Caki2 (cell line): Measurements from ENCODE around the gene PTPRF. TPM values are rescaled to one million over a fixed set of nuclear protein-coding genes. Genes with fewer than 3 reads are reported as not detected.

Source experiments
- DNase-seq: peaks from one replicate; pipeline ENCODE4 v3.0.0-alpha.2; 2015; ENCODE audit warnings: low read depth
- in situ Hi-C: cut with HindIII; loops from 2 replicates; pipeline ENCODE4 v1.10.0; 2016; ENCODE audit warnings: low sequenced_read_pairs, low pct_unique_long_range_greater_than_20kb, mixed read lengths
- total RNA-seq: library from RNA; depleted of rRNA; stranded (reverse); fragments of >200 nt; shearing (Covaris generic); gene quantifications from 2 replicates; pipeline ENCODE4 v1.2.3, GENCODE V29; 2014; ENCODE audit warnings: low replicate concordance

Gene PTPRF
- total RNA-seq, 1 experiment from 2014 or later: 74.1 TPM

- in situ Hi-C loops: no loop called here
- no peak for DNase-seq
These were observed 35.1 kb downstream of the PTPRF start for GRCh38 chr1:43565600-43566360.

- DNase-seq: no peak
- in situ Hi-C loops: no loop called here
These were observed 35.8 kb downstream of the PTPRF start for GRCh38 chr1:43566382-43567044.

DNA sequence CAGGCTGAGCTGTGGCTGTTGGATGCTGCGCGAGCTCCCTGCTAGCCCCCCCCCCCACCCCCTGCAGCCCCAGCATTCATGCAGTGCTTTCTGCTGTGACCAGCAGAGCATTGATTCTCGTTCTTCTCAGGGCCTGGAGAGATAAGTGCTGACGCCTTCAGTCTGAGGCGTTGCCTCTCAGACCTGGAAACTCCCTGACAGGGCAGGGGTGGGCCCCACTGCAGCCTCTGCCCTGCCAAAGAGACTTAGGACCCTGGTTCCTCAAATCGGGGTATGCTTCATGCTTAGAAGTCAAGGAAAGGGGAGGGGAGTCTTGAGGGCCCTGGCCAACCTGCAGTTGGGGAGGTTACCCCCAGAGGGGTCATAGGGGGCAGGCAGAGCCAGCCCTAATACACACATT lies 38.5 kb downstream of the PTPRF start:
- in situ Hi-C loops: no loop called here
- no peak for DNase-seq

DNA sequence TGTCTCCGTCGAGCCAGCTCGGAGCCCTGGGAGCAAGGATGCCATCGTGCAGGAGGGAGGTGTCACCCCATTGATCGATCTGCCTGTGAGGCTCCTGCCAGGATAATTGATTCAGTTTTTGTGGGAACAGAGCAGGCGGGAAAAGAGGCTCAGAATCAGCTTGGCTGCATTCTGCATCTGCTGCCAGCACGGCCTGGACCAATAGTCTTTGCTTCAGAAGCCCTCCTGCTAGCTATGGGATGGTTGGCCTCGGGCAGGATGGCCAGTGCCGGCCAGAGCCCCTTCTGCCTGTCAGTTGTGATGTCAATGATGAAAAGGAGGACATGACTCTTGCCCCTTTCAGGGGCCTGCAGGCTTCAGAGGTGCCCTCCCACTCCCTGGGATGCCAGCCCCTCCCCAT lies 39.6 kb downstream of the PTPRF start:
- in situ Hi-C loops: no loop called here
- DNase-seq: no peak

DNA sequence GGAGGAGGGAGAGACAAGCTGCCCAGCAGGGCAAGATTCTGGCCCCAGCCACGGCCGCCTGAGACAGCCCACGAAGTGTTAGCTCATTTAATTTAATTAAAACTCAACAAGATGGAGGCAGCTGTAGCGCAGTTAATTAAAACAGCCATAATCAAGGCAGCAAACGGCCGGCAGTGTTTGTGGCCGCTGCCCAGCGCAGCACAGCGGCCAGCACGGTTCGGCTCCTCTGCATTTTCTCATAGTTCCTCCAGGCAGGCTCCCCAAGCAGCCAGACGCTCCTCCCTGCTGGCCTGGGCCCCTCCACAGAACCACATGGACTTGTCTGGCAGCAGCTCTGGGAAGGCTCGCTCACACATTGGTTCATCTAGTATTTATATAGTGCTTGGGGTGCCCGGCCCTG lies 40.0 kb downstream of the PTPRF start:
- DNase-seq: no peak
- in situ Hi-C loops: no loop called here

GRCh38 chr1:43572084-43572483 lies 41.4 kb downstream of the PTPRF start:
- no peak for DNase-seq
- in situ Hi-C loops: no loop called here

DNA sequence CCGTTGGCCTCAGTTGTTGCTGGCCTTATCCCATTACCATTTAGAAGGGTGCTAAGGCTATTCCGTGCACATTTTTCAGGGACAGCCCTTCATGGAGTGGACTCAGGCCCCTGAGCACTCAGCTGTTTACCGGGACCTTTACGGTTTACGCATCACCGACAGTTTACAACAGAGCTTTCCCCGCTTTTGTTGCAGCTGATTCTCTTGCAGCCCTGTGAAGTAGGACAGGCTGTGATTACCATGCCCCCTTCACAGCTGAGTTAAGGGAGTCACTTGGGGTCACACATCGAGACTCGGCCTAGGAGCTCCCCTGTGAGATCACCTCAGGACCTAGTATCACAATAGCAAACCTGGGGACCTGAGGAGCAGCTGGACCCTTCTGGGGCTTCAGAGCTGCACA lies 41.9 kb downstream of the PTPRF start:
- DNase-seq: no peak
- in situ Hi-C loops: no loop called here

DNA sequence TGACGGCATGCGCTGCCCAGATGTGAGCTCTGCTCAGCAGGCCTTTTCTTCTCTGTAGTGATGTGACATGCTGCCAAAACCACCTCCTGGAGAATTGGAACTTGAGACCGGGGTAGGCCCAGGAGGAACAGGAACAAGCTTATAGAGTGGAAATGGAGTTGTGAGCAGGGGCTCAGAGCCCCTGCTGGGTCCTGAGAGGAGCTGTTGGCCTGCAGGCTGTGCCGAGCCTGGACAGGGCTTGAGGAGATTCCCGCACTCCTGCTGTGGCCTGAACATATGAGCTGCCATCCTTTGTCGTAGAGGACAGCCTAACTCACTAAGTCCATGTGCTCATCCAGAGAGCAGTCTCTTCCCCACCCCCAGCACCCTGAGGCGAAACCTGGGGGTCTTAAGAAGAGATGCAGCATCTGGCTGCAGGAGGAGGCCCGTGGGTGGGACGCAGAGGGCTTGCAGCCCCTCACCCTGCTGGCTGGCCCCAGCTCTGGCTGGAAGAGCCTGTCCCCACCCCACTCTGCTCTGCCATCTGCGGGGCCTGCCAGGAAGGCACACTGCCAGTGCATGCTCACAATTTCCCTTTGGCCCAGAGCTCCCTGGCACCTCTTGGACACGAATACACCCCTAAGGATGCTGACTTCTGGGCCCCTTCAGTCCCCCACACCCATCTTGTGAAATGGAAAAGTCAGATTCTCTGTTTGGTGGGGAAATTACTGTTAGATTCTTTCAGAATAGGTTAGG lies 42.5 kb downstream of the PTPRF start:
- in situ Hi-C loops: no loop called here
- DNase-seq: no peak

- in situ Hi-C loops: no loop called here
- no peak for DNase-seq
These were observed 45.8 kb downstream of the PTPRF start for GRCh38 chr1:43576521-43576920.

DNA sequence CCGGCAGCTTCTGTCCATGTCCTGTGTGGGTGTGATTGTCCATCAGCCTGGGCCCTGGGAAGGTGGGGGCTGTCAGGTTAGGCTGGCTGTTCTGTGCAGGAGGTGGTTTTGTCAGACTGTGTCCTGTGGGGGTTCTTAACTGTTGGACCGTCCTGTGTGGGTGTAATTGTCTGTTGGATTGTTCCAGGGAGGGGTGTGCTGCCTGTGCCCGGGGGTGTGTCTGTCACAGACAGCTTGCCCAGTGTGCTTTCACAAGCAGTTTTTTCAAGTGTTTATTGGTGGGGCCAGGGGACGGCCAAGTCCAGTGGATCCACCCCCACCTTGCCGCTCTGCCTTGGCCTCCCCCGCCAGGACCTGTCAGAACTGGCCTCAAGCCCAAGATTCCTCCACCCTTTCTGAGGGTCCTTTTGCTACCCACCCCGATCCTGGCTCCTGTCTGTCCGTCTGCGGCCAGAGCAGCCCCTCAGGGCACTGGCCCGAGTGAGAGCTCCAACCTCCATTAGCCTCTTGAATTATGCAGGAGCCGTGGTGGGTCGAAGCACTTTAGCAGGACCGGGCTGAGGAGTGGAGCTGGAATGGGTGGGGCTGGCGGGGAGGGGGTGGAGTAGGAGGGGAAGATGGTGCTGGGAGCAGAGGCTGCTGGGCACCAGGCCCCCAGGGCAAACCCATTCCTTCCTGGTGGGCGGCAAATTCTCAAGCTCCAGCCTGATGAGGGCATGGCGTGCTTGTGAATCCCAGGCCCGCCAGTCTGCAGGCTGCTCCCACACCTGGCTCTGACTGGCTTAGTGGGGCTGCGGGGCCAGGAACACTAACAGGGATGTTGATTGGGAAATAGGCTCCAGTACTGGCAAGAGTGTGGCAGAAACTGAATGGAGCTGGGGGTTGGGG lies 47.2 kb downstream of the PTPRF start:
- no peak for DNase-seq
- in situ Hi-C loops: no loop called here

- DNase-seq: no peak
- in situ Hi-C loops: no loop called here
These were observed 49.4 kb downstream of the PTPRF start for GRCh38 chr1:43580039-43580438.

DNA sequence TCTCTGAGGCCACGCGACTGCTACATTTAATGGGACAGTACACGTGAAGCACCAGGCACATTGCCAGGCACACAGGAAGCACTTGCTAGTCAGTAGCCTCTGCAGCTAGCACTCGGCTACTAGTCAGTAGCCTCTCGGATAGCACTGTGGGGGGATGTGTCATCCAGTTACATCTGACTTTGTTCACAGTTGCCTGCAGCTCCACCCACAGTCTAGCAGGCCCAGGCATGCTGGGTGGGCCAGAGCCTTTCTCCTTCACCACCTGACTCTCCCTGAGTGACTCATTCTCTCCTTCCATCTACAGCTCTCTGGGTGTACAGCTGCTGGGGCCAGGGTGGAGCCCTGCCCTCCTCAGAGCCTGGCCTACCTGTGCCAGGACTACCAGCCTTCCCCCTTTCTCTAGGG lies 51.5 kb downstream of the PTPRF start:
- in situ Hi-C loops: no loop called here
- peak; percentile 94 for DNase-seq

DNA sequence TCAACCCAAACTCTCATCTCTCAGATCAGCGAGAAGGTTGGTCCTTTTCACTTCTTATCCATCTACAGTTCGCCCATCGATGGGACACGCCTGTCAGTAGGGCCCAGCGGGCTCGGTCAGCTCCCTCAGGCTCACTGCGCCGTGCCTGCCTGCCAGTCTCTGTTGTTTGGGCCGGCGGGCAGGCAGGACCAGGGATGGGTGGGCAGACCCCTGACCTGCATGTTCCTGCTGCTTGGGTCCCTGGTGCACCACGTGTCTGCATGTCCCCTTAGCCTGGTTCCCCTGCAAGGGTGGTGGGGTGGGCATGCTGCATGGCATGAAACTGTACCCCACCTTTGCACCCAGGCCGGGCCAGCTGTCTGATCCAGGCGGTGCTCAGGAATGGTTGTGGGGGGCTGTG lies 52.4 kb downstream of the PTPRF start:
- DNase-seq: no peak
- in situ Hi-C loops: no loop called here

GRCh38 chr1:43584204-43584603 lies 53.5 kb downstream of the PTPRF start:
- in situ Hi-C loops: no loop called here
- DNase-seq: no peak

DNA sequence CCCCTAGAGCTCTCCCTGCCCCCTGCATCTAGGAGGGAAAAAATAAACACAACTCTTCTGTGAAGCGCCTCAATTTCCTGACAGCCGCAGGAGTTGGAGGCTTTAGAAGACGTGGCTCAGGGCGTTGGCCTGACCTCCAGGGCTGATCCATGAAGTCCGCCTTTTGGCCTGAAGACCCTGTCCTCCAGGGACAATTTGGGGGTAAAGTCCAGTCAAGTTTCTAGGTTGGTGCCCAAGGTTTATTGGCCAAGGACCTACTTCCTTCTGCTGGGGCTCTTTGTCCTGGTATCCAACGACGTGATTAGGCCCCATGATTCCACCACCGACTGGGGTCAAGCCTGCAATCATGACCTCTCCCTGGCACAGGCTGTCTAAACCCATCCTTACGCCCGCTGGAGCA lies 54.9 kb downstream of the PTPRF start:
- in situ Hi-C loops: no loop called here
- DNase-seq: no peak

DNA sequence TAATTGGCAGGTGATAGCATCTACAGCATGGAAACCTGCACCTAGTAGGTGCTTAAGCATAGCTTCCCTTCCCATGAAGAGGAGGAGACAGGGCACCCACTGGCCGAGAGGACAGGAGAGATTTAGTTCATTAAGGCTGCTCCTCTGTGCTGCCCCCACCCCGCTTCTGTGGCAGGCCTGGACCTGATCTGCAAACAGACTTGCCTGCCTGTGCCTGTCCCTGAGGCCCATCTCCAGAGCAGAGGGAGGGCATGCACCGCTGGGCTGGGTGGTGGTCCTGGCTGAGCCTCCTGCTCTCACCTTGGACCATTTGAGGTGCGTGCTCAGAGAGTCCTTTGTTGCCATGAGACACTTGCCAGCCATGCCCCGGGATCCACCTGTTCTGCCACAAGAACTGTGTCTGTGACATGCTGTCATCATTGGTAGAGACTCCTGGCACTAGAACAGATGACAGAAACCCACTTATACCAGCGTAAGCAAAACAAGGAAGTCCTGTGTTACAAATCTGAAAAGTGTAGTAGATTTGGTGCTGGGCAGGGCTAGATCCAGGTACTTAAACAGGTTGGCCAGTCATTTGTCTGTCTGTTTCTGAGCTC lies 55.6 kb downstream of the PTPRF start:
- no peak for DNase-seq
- in situ Hi-C loops: no loop called here

DNA sequence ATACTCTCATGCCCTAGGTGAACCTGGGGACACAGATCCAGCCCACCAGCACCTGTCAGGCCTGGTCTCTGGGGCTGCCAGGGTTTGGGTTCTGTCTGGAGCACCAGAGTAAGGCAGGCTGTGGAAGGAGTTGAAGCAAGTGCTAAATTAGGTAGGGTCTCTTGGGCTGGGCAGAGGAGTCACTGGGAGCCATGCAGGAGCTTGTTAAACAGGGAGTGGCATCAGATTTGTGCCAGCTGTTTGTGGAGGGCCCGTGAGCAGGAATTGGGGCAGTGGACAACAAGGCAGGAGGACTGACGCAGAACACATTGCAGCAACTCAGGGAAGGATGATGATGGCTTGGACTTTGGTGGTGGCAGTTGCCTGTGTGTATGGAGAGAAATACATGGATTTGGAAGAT lies 56.3 kb downstream of the PTPRF start:
- in situ Hi-C loops: no loop called here
- no peak for DNase-seq

GRCh38 chr1:43587594-43587993 lies 56.9 kb downstream of the PTPRF start:
- in situ Hi-C loops: no loop called here
- no peak for DNase-seq
